ACHN (cell line): ENCODE results near the gene INVS.
"Not testable (repeated sequence)": the region's sequence is repeated elsewhere in the genome, so short reads cannot be mapped to it uniquely, and the experiment has no call there.

Experiments
- DNase-seq: peaks from one replicate; pipeline ENCODE4 v3.0.0-alpha.2; 2015
- in situ Hi-C: cut with HindIII; loops from 2 replicates; pipeline ENCODE4 v1.10.0; 2017; ENCODE audit warnings: low sequenced_read_pairs, low pct_ligation_motif_present, low pct_unique_long_range_greater_than_20kb

INVS gene

GRCh38 chr9:100221538-100221937 lies 122.5 kb downstream of the INVS start:
- DNase-seq: no peak
- in situ Hi-C loops: no loop called here

- peak; percentile 55 for DNase-seq
- in situ Hi-C loops: no loop called here
Observed at GRCh38 chr9:100222674-100223073, 123.6 kb downstream of the INVS start.

- DNase-seq: no peak
- in situ Hi-C loops: no loop called here
Observed at GRCh38 chr9:100227636-100228035, 128.6 kb downstream of the INVS start.

GRCh38 chr9:100228352-100228869 lies 129.4 kb downstream of the INVS start:
- DNase-seq: no peak
- in situ Hi-C loops: no loop called here

- no peak for DNase-seq
- in situ Hi-C loops: no loop called here
Observed at GRCh38 chr9:100229136-100229535, 130.1 kb downstream of the INVS start.

- no peak for DNase-seq
- in situ Hi-C loops: no loop called here
Observed at GRCh38 chr9:100229561-100229960, 130.5 kb downstream of the INVS start.

GRCh38 chr9:100236986-100237385 lies 137.9 kb downstream of the INVS start:
- in situ Hi-C loops, DNase-seq: not testable (repeated sequence)

GRCh38 chr9:100240512-100240911 lies 141.5 kb downstream of the INVS start:
- DNase-seq: no peak
- in situ Hi-C loops: no loop called here

- DNase-seq: no peak
- in situ Hi-C loops: no loop called here
Observed at GRCh38 chr9:100267211-100267610, 168.2 kb downstream of the INVS start.

- no peak for DNase-seq
- in situ Hi-C loops: no loop called here
Observed at GRCh38 chr9:100268271-100268670, 169.2 kb downstream of the INVS start.

- DNase-seq: no peak
- in situ Hi-C loops: no loop called here
Observed at GRCh38 chr9:100269656-100270055, 170.6 kb downstream of the INVS start.

- DNase-seq: peak; percentile 73
- in situ Hi-C loops: no loop called here
Observed at GRCh38 chr9:100277166-100277979, 178.3 kb downstream of the INVS start.

- in situ Hi-C loops: no loop called here
- DNase-seq: no peak
Observed at GRCh38 chr9:100281066-100281465, 182.0 kb downstream of the INVS start.

- in situ Hi-C loops: no loop called here
- no peak for DNase-seq
Observed at GRCh38 chr9:100281676-100282387, 182.8 kb downstream of the INVS start.

GRCh38 chr9:100282388-100282719 lies 183.3 kb downstream of the INVS start:
- in situ Hi-C loops: no loop called here
- no peak for DNase-seq

GRCh38 chr9:100284247-100284646 lies 185.2 kb downstream of the INVS start:
- in situ Hi-C loops: no loop called here
- DNase-seq: no peak

- in situ Hi-C loops: no loop called here
- no peak for DNase-seq
Observed at GRCh38 chr9:100285080-100285479, 186.0 kb downstream of the INVS start.

GRCh38 chr9:100285601-100286000 lies 186.6 kb downstream of the INVS start:
- DNase-seq: no peak
- in situ Hi-C loops: no loop called here

- in situ Hi-C loops: no loop called here
- no peak for DNase-seq
Observed at GRCh38 chr9:100286257-100286656, 187.2 kb downstream of the INVS start.

- no peak for DNase-seq
- in situ Hi-C loops: no loop called here
Observed at GRCh38 chr9:100287186-100287585, 188.1 kb downstream of the INVS start.
